ENCODE results near the gene XAF1. TPM values are rescaled to one million over a fixed set of nuclear protein-coding genes. Genes with fewer than 3 reads are reported as not detected.
A peak's percentile ranks its signal among the peaks of the same experiment; 100 is the strongest.
"Not testable (repeated sequence)": the region's sequence is repeated elsewhere in the genome, so short reads cannot be mapped to it uniquely, and the experiment has no call there.

Gene XAF1
- 16.0 TPM for polyA plus RNA-seq (2013, experiment 1 of 2; ENCODE audit: insufficient read length)
- polyA plus RNA-seq (2013, experiment 2 of 2; ENCODE audit: insufficient read length) = 17.4 TPM

GRCh38 chr17:6755731-6756184 lies at the start of gene XAF1:
TSS of gene XAF1 (plus strand) at chr17:6756046. CDS start at chr17:6756079, 33 bp downstream.
- peak; percentile 54 for DNase-seq

- DNase-seq = no peak
Measured at GRCh38 chr17:6706499-6706898, 49.3 kb upstream of the XAF1 start.

GRCh38 chr17:6706996-6707395 lies 48.9 kb upstream of the XAF1 start:
- DNase-seq = no peak

- DNase-seq = no peak
Measured at GRCh38 chr17:6708357-6708961, 47.4 kb upstream of the XAF1 start.

- no peak for DNase-seq
Measured at GRCh38 chr17:6710317-6710716, 45.5 kb upstream of the XAF1 start.

GRCh38 chr17:6711081-6711674 lies 44.7 kb upstream of the XAF1 start:
- no peak for DNase-seq

GRCh38 chr17:6711681-6712057 lies 44.2 kb upstream of the XAF1 start:
- DNase-seq = no peak

GRCh38 chr17:6712058-6712853 lies 43.6 kb upstream of the XAF1 start:
- peak; percentile 53 for DNase-seq

GRCh38 chr17:6712854-6713129 lies 43.1 kb upstream of the XAF1 start:
- DNase-seq = no peak

GRCh38 chr17:6713130-6713917 lies 42.5 kb upstream of the XAF1 start, which contains the start of gene SLC13A5:
TSS of gene SLC13A5 (minus strand) at chr17:6713369. CDS start at chr17:6713333, 36 bp downstream.
- DNase-seq = peak; percentile 45

- DNase-seq = no peak
Measured at GRCh38 chr17:6713918-6714271, 42.0 kb upstream of the XAF1 start.

- DNase-seq = no peak
Measured at GRCh38 chr17:6714315-6714874, 41.5 kb upstream of the XAF1 start.

- DNase-seq = no peak
Measured at GRCh38 chr17:6716736-6717135, 39.1 kb upstream of the XAF1 start.

GRCh38 chr17:6721744-6722143 lies 34.1 kb upstream of the XAF1 start:
- DNase-seq = no peak

GRCh38 chr17:6724009-6724408 lies 31.8 kb upstream of the XAF1 start:
- DNase-seq = no peak

GRCh38 chr17:6729531-6729930 lies 26.3 kb upstream of the XAF1 start:
- no peak for DNase-seq

- not testable (repeated sequence) for DNase-seq
Measured at GRCh38 chr17:6746665-6747064, 9.2 kb upstream of the XAF1 start.

- no peak for DNase-seq
Measured at GRCh38 chr17:6748617-6749016, 7.2 kb upstream of the XAF1 start.

- DNase-seq = peak; percentile 45
Measured at GRCh38 chr17:6749519-6749918, 6.3 kb upstream of the XAF1 start.

GRCh38 chr17:6752068-6752909 lies 3.6 kb upstream of the XAF1 start:
- peak; percentile 100 for DNase-seq

GRCh38 chr17:6753006-6753445 lies 2.8 kb upstream of the XAF1 start:
- peak; percentile 96 for DNase-seq

GRCh38 chr17:6753546-6753945 lies 2.3 kb upstream of the XAF1 start:
- peak; percentile 23 for DNase-seq
